Measurements from ENCODE around the gene DPF3. TPM values are rescaled to one million over a fixed set of nuclear protein-coding genes. Genes with fewer than 3 reads are reported as not detected.

Gene DPF3
- total RNA-seq, 1 donor from 2014 or later, result 0.86 TPM

DNA sequence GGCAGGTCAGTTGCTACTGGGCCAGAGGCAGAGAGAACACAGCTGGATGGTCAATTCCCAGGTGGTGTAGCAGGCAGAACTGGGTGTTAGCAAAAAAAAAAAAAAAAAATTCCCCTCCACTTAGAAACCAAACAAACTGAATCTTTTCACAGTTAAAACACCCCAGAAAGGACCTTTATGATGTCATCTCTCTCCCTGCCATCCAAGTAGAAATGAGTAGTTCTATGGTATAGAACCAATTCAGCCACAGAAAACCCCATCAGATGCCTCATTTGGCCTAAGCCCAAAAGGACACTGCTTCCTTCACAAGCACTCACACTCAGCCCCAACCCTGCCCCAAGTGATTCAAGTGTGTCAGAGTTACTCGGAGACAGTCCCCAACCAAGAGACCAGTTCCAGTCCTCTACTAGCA, 230.8 kb downstream of the DPF3 start:
- DNase-seq (ENCODE audit: low read depth), result no peak
- TF ChIP-seq, protein P1, sequence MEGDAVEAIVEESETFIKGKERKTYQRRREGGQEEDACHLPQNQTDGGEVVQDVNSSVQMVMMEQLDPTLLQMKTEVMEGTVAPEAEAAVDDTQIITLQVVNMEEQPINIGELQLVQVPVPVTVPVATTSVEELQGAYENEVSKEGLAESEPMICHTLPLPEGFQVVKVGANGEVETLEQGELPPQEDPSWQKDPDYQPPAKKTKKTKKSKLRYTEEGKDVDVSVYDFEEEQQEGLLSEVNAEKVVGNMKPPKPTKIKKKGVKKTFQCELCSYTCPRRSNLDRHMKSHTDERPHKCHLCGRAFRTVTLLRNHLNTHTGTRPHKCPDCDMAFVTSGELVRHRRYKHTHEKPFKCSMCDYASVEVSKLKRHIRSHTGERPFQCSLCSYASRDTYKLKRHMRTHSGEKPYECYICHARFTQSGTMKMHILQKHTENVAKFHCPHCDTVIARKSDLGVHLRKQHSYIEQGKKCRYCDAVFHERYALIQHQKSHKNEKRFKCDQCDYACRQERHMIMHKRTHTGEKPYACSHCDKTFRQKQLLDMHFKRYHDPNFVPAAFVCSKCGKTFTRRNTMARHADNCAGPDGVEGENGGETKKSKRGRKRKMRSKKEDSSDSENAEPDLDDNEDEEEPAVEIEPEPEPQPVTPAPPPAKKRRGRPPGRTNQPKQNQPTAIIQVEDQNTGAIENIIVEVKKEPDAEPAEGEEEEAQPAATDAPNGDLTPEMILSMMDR (conservative IDR thresholded peaks at IDR 0.05; ENCODE audit: low read depth, low read length), result no peak
- no peak overlapping the region for H3K4me3 ChIP-seq (ENCODE audit: low read depth, low read length)

DNA sequence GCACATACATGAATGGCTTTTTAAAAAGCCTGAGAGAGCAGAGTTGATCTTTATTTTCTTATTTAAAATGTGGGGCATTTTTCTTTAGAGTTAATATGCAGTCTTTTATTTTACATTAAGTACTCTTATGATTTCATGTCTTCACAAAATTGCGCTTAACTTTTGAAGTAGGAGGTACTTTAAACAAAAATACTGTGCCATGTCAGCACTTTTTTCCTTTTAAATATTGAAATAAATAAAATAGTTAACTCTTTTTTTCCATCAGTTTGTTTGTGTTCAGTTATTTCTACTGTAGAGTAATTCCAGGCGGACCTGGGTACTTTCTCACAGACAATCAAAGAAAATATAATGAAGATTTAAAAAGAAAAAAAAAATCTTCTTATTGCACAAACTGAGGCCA, 231.7 kb downstream of the DPF3 start:
- TF ChIP-seq, protein P1 (conservative IDR thresholded peaks at IDR 0.05; ENCODE audit: low read depth, low read length), result no peak
- DNase-seq (ENCODE audit: low read depth), result no peak
- no peak overlapping the region for H3K4me3 ChIP-seq (ENCODE audit: low read depth, low read length)

DNA sequence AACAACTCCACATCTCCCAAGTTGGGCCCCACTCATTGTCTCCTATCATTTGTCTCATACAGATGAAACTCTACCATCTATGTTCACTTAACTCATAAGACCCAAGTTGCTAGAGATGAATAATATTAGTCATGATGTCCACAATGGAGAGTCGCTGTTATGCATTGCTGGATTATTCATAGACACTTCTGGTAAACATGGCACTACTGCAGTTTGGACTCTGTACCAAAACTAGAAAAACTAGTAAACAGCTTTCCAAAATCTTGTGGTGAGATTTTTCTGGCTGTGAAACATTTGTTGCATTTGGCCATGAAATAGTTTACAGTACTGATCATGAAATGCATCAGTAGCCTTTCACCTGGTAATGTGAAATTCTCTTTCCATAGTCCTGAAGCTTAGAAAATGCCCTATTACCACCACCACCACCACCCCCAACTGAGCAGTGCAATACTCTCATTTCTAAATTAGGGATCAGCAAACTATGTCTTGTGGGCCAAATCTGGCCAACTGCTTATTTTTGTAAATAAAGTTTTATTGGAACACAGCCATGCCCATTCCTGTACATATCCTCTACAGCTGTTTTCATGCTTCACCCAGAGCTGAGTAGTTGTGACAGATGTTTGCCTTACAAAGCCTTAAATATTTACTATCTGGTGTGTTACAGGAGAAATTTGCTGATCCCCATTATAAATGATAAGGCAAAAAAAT, 236.5 kb downstream of the DPF3 start:
- DNase-seq (ENCODE audit: low read depth), result no peak
- no peak overlapping the region for H3K4me3 ChIP-seq (ENCODE audit: low read depth, low read length)
- TF ChIP-seq, protein P1 (conservative IDR thresholded peaks at IDR 0.05; ENCODE audit: low read depth, low read length), result no peak

DNA sequence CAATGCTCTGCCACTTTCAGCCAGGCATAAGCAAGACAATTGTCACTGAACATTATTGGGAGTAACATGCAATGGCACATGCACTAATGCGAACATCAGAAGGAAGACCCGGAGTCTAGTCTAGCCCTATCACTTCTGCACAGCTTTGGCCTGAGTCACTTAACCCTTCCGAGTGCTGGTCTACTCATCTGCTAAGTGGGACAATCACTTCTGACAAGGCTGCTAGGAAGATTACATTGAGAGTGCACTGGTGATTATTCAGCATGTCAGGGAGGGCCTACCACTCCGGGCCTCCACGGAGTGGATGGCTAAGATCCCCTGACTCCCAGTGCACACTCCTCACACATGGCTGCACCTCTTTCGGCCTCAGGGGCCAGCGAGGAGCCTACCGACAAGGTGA, 240.9 kb downstream of the DPF3 start:
- DNase-seq (ENCODE audit: low read depth), result no peak
- H3K4me3 ChIP-seq (ENCODE audit: low read depth, low read length), result no peak overlapping the region
- TF ChIP-seq, protein P1 (conservative IDR thresholded peaks at IDR 0.05; ENCODE audit: low read depth, low read length), result no peak

DNA sequence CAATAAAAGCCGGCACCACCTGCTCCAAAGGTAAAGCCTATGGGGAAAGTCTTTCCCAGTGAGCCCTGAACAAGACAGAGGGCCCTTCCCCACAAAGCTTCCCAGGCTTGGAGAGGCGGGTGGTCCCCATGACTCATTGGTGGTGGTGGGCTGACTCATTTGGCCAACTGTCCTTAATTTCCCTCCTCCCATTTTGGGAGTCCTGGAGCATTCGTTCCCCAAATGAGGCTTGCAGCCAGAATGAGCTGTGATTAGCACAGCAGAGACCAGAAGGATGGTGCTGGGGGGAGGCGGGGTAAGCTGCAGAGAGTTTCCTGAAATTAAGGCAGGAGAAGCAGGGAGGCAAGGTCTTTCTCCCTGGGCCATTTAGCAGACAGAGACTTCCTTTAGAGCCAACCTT, 241.7 kb downstream of the DPF3 start:
- H3K4me3 ChIP-seq (ENCODE audit: low read depth, low read length), result no peak overlapping the region
- TF ChIP-seq, protein P1 (conservative IDR thresholded peaks at IDR 0.05; ENCODE audit: low read depth, low read length), result no peak
- no peak for DNase-seq (ENCODE audit: low read depth)

DNA sequence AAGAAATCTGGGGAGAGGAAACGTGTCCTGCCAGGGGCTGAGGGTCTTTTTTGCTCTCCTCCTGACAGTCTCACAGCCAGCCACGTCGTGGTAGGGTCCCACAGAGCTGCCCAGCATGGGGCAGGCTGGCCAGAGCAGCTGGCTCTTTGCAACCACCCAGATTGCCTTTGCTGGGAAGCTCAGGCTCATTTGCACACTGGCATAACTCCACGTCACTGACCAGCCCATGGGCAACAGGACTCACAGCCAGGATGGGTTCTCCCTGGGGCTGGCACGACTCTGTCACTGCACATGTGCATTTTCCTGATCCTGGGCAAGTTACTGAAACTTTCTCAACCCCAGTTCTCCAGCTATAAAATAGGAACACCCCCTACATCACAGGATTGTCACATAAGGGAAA, 242.2 kb downstream of the DPF3 start:
- TF ChIP-seq, protein P1 (conservative IDR thresholded peaks at IDR 0.05; ENCODE audit: low read depth, low read length), result no peak
- no peak overlapping the region for H3K4me3 ChIP-seq (ENCODE audit: low read depth, low read length)
- no peak for DNase-seq (ENCODE audit: low read depth)

DNA sequence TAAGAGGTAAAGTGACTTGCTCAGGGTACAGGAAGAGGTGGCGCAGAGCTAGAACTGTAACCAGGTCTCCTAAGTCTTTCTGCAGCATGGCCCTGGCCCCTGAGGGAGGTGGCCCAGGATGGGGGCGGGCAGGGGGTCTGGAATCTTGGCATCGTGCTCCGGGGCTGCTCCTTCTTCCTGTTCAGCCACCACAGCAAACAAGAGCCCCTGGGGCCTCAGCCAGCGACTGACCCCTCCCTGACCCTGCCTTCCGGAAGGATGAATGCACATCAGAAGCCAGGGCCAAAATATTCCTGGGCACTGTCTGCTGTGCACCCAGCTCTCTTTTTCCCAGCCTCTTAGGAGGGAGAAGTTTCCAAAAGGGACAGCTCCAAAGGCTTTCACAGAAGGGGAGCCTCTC, 242.8 kb downstream of the DPF3 start:
- no peak overlapping the region for H3K4me3 ChIP-seq (ENCODE audit: low read depth, low read length)
- DNase-seq (ENCODE audit: low read depth), result no peak
- TF ChIP-seq, protein P1 (conservative IDR thresholded peaks at IDR 0.05; ENCODE audit: low read depth, low read length), result no peak

Measured in epithelial cell of proximal tubule (primary cell).